Neural crest cell (in vitro differentiated cells): ENCODE measurements around the gene RPS6KA1. TPM values are rescaled to one million over a fixed set of nuclear protein-coding genes. Genes with fewer than 3 reads are reported as not detected.
"Not testable (repeated sequence)": the region's sequence is repeated elsewhere in the genome, so short reads cannot be mapped to it uniquely, and the experiment has no call there.

Experiments
- DNase-seq: peaks from one replicate; pipeline ENCODE4 v3.0.0; 2021; ENCODE audit warnings: low read depth, mixed read lengths, low spot score
- H3K27ac Mint-ChIP-seq: one replicate; pipeline ENCODE4 v1.8.0; 2021; ENCODE audit warnings: mild to moderate bottlenecking, mixed read lengths; ENCODE audit not compliant: unreplicated experiment
- H3K27me3 Mint-ChIP-seq: 2 replicates; pipeline ENCODE4 v1.8.0; 2021; ENCODE audit warnings: low read depth, mild to moderate bottlenecking, mixed read lengths
- H3K36me3 Mint-ChIP-seq: 2 replicates; pipeline ENCODE4 v1.8.0; 2021; ENCODE audit warnings: low read depth, mild to moderate bottlenecking, mixed read lengths
- H3K4me1 Mint-ChIP-seq: 2 replicates; pipeline ENCODE4 v1.8.0; 2021; ENCODE audit warnings: mixed read lengths
- H3K4me3 Mint-ChIP-seq: one replicate; pipeline ENCODE4 v1.8.0; 2021; ENCODE audit warnings: mild to moderate bottlenecking, mixed read lengths
- H3K9me3 Mint-ChIP-seq: 2 replicates; pipeline ENCODE4 v1.8.0; 2021; ENCODE audit warnings: mixed read lengths
- CTCF ChIP-seq: fragments of 200-600 bp; sonication (generic); conservative IDR thresholded peaks from 2 replicates; pipeline ENCODE4 v1.5.0; 2021; ENCODE audit warnings: antibody characterized with exemption, mild to moderate bottlenecking
- total RNA-seq: library from RNA; stranded (reverse); gene quantifications from 2 replicates; pipeline ENCODE4 v1.2.1, GENCODE V29; 2021

Gene RPS6KA1
- total RNA-seq, 1 donor from 2014 or later = 41.6 TPM

- Mint-ChIP-seq H3K36me3 (no peaks in the 10 kb centered on the region), H3K9me3 (no peaks in the 10 kb centered on the region), H3K4me1 (no peaks in the 10 kb centered on the region), H3K27ac (no peak overlapping the region), H3K4me3 (no peak overlapping the region), H3K27me3 (no peaks in the 10 kb centered on the region)
- TF ChIP-seq CTCF = no peak
- DNase-seq = no peak
These were observed 35.6 kb upstream of the RPS6KA1 start for GRCh38 chr1:26493938-26494337.

- no peaks in the 10 kb centered on the region for H3K9me3 Mint-ChIP-seq
- H3K36me3 Mint-ChIP-seq = no peaks in the 10 kb centered on the region
- no peaks in the 10 kb centered on the region for H3K4me1 Mint-ChIP-seq
- H3K27me3 Mint-ChIP-seq = no peaks in the 10 kb centered on the region
- DNase-seq = no peak
- peak overlapping the region; percentile 56 for H3K4me3 Mint-ChIP-seq
- TF ChIP-seq CTCF = no peak
- peak overlapping the region; percentile 62 for H3K27ac Mint-ChIP-seq
These were observed 32.7 kb upstream of the RPS6KA1 start for GRCh38 chr1:26496861-26497260.

- Mint-ChIP-seq H3K4me1 (peaks cover 4% of the 10 kb centered on the region), H3K36me3 (no peaks in the 10 kb centered on the region), H3K9me3 (no peaks in the 10 kb centered on the region), H3K4me3 (peak overlapping the region; percentile 41), H3K27me3 (no peaks in the 10 kb centered on the region), H3K27ac (no peak overlapping the region)
- TF ChIP-seq CTCF = no peak
- no peak for DNase-seq
These were observed 30.7 kb upstream of the RPS6KA1 start for GRCh38 chr1:26498894-26499293.

- H3K4me3 Mint-ChIP-seq = peak overlapping the region; percentile 88
- DNase-seq = peak; percentile 92
- H3K27ac Mint-ChIP-seq = no peak overlapping the region
- H3K4me1 Mint-ChIP-seq = peaks cover 4% of the 10 kb centered on the region
- no peaks in the 10 kb centered on the region for H3K9me3 Mint-ChIP-seq
- H3K27me3 Mint-ChIP-seq = no peaks in the 10 kb centered on the region
- H3K36me3 Mint-ChIP-seq = no peaks in the 10 kb centered on the region
- no peak for TF ChIP-seq CTCF
These were observed 28.9 kb upstream of the RPS6KA1 start for GRCh38 chr1:26500488-26501175.

GRCh38 chr1:26510711-26511110, 18.9 kb upstream of the RPS6KA1 start:
- H3K27ac Mint-ChIP-seq = not testable (repeated sequence)

GRCh38 chr1:26515836-26516235, 13.7 kb upstream of the RPS6KA1 start:
- H3K36me3 Mint-ChIP-seq, H3K4me3 Mint-ChIP-seq, H3K27me3 Mint-ChIP-seq, H3K4me1 Mint-ChIP-seq, DNase-seq, H3K9me3 Mint-ChIP-seq, H3K27ac Mint-ChIP-seq: not testable (repeated sequence)

More at GRCh38 chr1:26510711-26511110, 18.9 kb upstream of the RPS6KA1 start:
- not testable (repeated sequence) for H3K9me3 Mint-ChIP-seq, H3K4me1 Mint-ChIP-seq, DNase-seq, H3K4me3 Mint-ChIP-seq, H3K27me3 Mint-ChIP-seq, H3K36me3 Mint-ChIP-seq
